SK-N-SH (cell line): ENCODE measurements around the gene FAM222A. TPM values are rescaled to one million over a fixed set of nuclear protein-coding genes. Genes with fewer than 3 reads are reported as not detected.

Source experiments
- CTCF ChIA-PET: fragments of 300-600, 350-600 bp; formaldehyde crosslinking; extraction: SDS; loops from one replicate; lab custom pipeline; 2021; lab: Yijun Ruan, JAX
- POLR2A ChIA-PET: fragments of 350-600 bp; sonication (Branson Sonifier 250); formaldehyde crosslinking; extraction: SDS; loops from one replicate; lab custom pipeline; 2020; ENCODE audit warnings: antibody characterized with exemption, inconsistent platforms; lab: Yijun Ruan, JAX
- DNase-seq: peaks from one replicate; pipeline ENCODE4 v3.0.0; 2012
- H2AFZ ChIP-seq: fragments of 200-600 bp; sonication (generic); 2 replicates; pipeline ENCODE4 v1.8.1; 2016; ENCODE audit warnings: antibody characterized with exemption, mild to moderate bottlenecking, low read depth
- H3F3A ChIP-seq: fragments of 200-600 bp; sonication (generic); replicated peaks from 2 replicates; pipeline ENCODE3; 2016; ENCODE audit warnings: antibody characterized with exemption, mild to moderate bottlenecking; ENCODE audit not compliant: insufficient read depth
- H3K27ac ChIP-seq, 2 experiments: fragments of 200-500 bp in 1 of 2; fragments of 200-600 bp in 1 of 2; sonication (Bioruptor generic) in 1 of 2; sonication (generic), shearing (Covaris generic) in 1 of 2; 2 replicates each; pipeline versions ENCODE4 v1.5.1 to v1.6.1; 2014 to 2016; ENCODE audit warnings: low read depth in 2 of 2, inconsistent platforms in 1 of 2, low read length in 1 of 2, mild to moderate bottlenecking in 1 of 2, mixed read lengths in 1 of 2
- H3K27me3 ChIP-seq: fragments of 200-600 bp; sonication (generic), shearing (Covaris generic); 2 replicates; pipeline ENCODE4 v1.6.1; 2016; ENCODE audit warnings: mixed run types; ENCODE audit not compliant: insufficient read depth
- H3K36me3 ChIP-seq, 2 experiments: fragments of 200-500 bp in 1 of 2; fragments of 200-600 bp in 1 of 2; sonication (Bioruptor generic) in 1 of 2; sonication (generic) in 1 of 2; replicated peaks in 1 of 2; 2 replicates each; pipeline versions ENCODE3 to v1.5.1; 2014 to 2016; ENCODE audit warnings: low read length in 1 of 2, mild to moderate bottlenecking in 1 of 2; ENCODE audit not compliant: insufficient read depth in 2 of 2, control insufficient read depth in 1 of 2
- H3K4me1 ChIP-seq, 2 experiments: fragments of 200-500 bp in 1 of 2; fragments of 200-600 bp in 1 of 2; sonication (Bioruptor generic) in 1 of 2; sonication (generic), shearing (Covaris generic) in 1 of 2; 2 replicates each; pipeline versions ENCODE4 v1.5.1 to v1.6.1; 2014 to 2016; ENCODE audit warnings: low read depth in 1 of 2, low read length in 1 of 2, mixed run types in 1 of 2; ENCODE audit not compliant: insufficient read depth in 2 of 2, control insufficient read depth in 1 of 2
- H3K4me2 ChIP-seq: fragments of 200-600 bp; sonication (generic), shearing (Covaris generic); 2 replicates; pipeline ENCODE4 v1.6.1; 2017; ENCODE audit warnings: mixed run types
- H3K4me3 ChIP-seq, 2 experiments: fragments of 200-500 bp in 1 of 2; fragments of 200-600 bp in 1 of 2; sonication (Bioruptor generic) in 1 of 2; sonication (generic), shearing (Covaris generic) in 1 of 2; 2 replicates each; pipeline versions ENCODE4 v1.5.1 to v1.8.1; 2014 to 2016; ENCODE audit warnings: low read depth in 2 of 2, inconsistent platforms in 1 of 2, low read length in 1 of 2, mild to moderate bottlenecking in 1 of 2, mixed read lengths in 1 of 2, moderate library complexity in 1 of 2
- H3K79me2 ChIP-seq: fragments of 200-600 bp; sonication (generic); 2 replicates; pipeline ENCODE4 v1.8.1; 2017; ENCODE audit warnings: mild to moderate bottlenecking; ENCODE audit not compliant: insufficient read depth
- H3K9ac ChIP-seq: fragments of 200-600 bp; sonication (generic); 2 replicates; pipeline ENCODE4 v1.6.1; 2017; ENCODE audit warnings: mixed run types
- H3K9me2 ChIP-seq: fragments of 200-600 bp; sonication (generic); 2 replicates; pipeline ENCODE4 v1.6.1; 2017; ENCODE audit warnings: mixed run types
- H3K9me3 ChIP-seq: fragments of 200-600 bp; sonication (generic); 2 replicates; pipeline ENCODE4 v1.6.1; 2017; ENCODE audit warnings: mixed run types, mild to moderate bottlenecking, moderate library complexity
- H4K20me1 ChIP-seq: fragments of 200-600 bp; sonication (generic); 2 replicates; pipeline ENCODE4 v1.6.1; 2017; ENCODE audit warnings: mild to moderate bottlenecking, mixed run types; ENCODE audit not compliant: insufficient read depth
- EP300 ChIP-seq, 2 experiments: IDR thresholded peaks; 2 replicates each; pipeline versions ENCODE4 v1.4.0 to v1.6.1; 2012; ENCODE audit warnings: borderline replicate concordance in 1 of 2, low read depth in 1 of 2, low read length in 1 of 2
- EZH2phosphoT487 ChIP-seq: fragments of 200-600 bp; sonication (generic); IDR thresholded peaks from 2 replicates; pipeline ENCODE4 v1.6.1; 2017; ENCODE audit warnings: low read depth, mixed run types, mild to moderate bottlenecking, antibody characterized with exemption, moderate library complexity, borderline replicate concordance
- FOXM1 ChIP-seq: IDR thresholded peaks from 2 replicates; pipeline ENCODE4 v1.4.0; 2012; ENCODE audit warnings: low read depth, mild to moderate bottlenecking
- GABPA ChIP-seq: IDR thresholded peaks from 2 replicates; pipeline ENCODE4 v1.4.0; 2012; ENCODE audit warnings: low read depth, mild to moderate bottlenecking
- GATA2 ChIP-seq: sonication (generic); formaldehyde crosslinking; IDR thresholded peaks from 2 replicates; pipeline ENCODE4 v1.5.0; 2020; ENCODE audit warnings: mild to moderate bottlenecking, missing genetic modification reagents
- MAX ChIP-seq: IDR thresholded peaks from 2 replicates; pipeline ENCODE4 v1.4.0; 2012; ENCODE audit warnings: low read depth
- MEF2A ChIP-seq: IDR thresholded peaks from 2 replicates; pipeline ENCODE4 v1.4.0; 2012; ENCODE audit warnings: low read depth, borderline replicate concordance
- MXI1 ChIP-seq: IDR thresholded peaks from 2 replicates; pipeline ENCODE4 v1.6.1; 2012; ENCODE audit warnings: mild to moderate bottlenecking, low read depth, low read length, improper control_type of control experiment
- NFIC ChIP-seq: IDR thresholded peaks from 2 replicates; pipeline ENCODE4 v1.4.0; 2012; ENCODE audit warnings: borderline replicate concordance
- NRF1 ChIP-seq: IDR thresholded peaks from 2 replicates; pipeline ENCODE4 v1.6.1; 2012; ENCODE audit warnings: low read depth, mild to moderate bottlenecking, low read length
- PBX3 ChIP-seq: IDR thresholded peaks from 2 replicates; pipeline ENCODE4; 2012
- RAD21 ChIP-seq: IDR thresholded peaks from 2 replicates; pipeline ENCODE4 v1.6.1; 2012; ENCODE audit warnings: mild to moderate bottlenecking, low read length
- REST ChIP-seq: IDR thresholded peaks from 2 replicates; pipeline ENCODE4 v1.6.1; 2012; ENCODE audit warnings: mild to moderate bottlenecking, low read depth, low read length, moderate library complexity
- RXRA ChIP-seq: IDR thresholded peaks from 2 replicates; pipeline ENCODE4 v1.4.0; 2012; ENCODE audit warnings: low read depth, mild to moderate bottlenecking, borderline replicate concordance
- SMC3 ChIP-seq: IDR thresholded peaks from 2 replicates; pipeline ENCODE4 v1.6.1; 2012; ENCODE audit warnings: low read depth, low read length, improper control_type of control experiment
- TAF1 ChIP-seq: IDR thresholded peaks from 2 replicates; pipeline ENCODE4 v1.6.1; 2012; ENCODE audit warnings: low read depth, mild to moderate bottlenecking, low read length, moderate library complexity, borderline replicate concordance
- TCF12 ChIP-seq: IDR thresholded peaks from 2 replicates; pipeline ENCODE4 v1.4.0; 2012
- USF2 ChIP-seq: fragments of 150-350 bp; IDR thresholded peaks from 2 replicates; pipeline ENCODE4 v1.6.1; 2017; ENCODE audit warnings: antibody characterized with exemption, low read length, low read depth, borderline replicate concordance
- YY1 ChIP-seq: IDR thresholded peaks from 2 replicates; pipeline ENCODE4 v1.4.0; 2012; ENCODE audit warnings: low read depth, mild to moderate bottlenecking
- WGBS: methylation state at CpG from one replicate; pipeline ENCODE4 v1.1.6; 2017; ENCODE audit warnings: low lambda C conversion rate; 5-methylcytosine and 5-hydroxymethylcytosine counted together
- polyA plus RNA-seq, 3 experiments: library from polyadenylated mRNA; depleted of rRNA; stranded (reverse); fragments of >200 nt; gene quantifications; 2 replicates each; pipeline ENCODE4 v1.2.3, GENCODE V29; 2012

The FAM222A gene
- polyA plus RNA-seq, 1 of the 3 experiments (the other 2 are of a cell fraction) = 1.6 TPM

GRCh38 chr12:109816870-109817269, 103.2 kb downstream of the FAM222A start:
- H3K9me3 ChIP-seq = no peaks in the 10 kb centered on the region
- WGBS = 76% methylated on average over 6 of the region's 7 CpGs
- H3K79me2 ChIP-seq = no peaks in the 10 kb centered on the region

GRCh38 chr12:109817627-109818231, 104.1 kb downstream of the FAM222A start:
- no peaks in the 10 kb centered on the region for H3K27me3 ChIP-seq
- no peak overlapping the region for H3K4me2 ChIP-seq
- no peaks in the 10 kb centered on the region; a peak in 1 of 4 replicates for H3K4me1 ChIP-seq
- CTCF ChIA-PET = interaction anchor here (4.5 kb wide), 1 partner anchor 12 kb away, joined by 23 read pairs; no protein-coding TSS in a partner anchor
- no peaks in the 10 kb centered on the region for H3F3A ChIP-seq
- POLR2A ChIA-PET = no interaction called here
- H2AFZ ChIP-seq = no peak overlapping the region
- H3K9ac ChIP-seq = no peak overlapping the region
- H3K4me3 ChIP-seq = no peak overlapping the region
- H3K36me3 ChIP-seq = peaks cover 0 to 8% of the 10 kb centered on the region in 2 experiments
- no peaks in the 10 kb centered on the region for H3K9me2 ChIP-seq
- H3K79me2 ChIP-seq = no peaks in the 10 kb centered on the region
- no peaks in the 10 kb centered on the region for H3K9me3 ChIP-seq
- 85% methylated on average over 8 of the region's 8 CpGs for WGBS
- no peak for DNase-seq
- no peaks in the 10 kb centered on the region for H4K20me1 ChIP-seq
- H3K27ac ChIP-seq = no peak overlapping the region
- no peak for TF ChIP-seq FOXM1
- TF ChIP-seq MAX = no peak
- TF ChIP-seq YY1 = no peak
- no peak for TF ChIP-seq MEF2A
- no peak for TF ChIP-seq PBX3
- TF ChIP-seq NFIC = no peak
- TF ChIP-seq NRF1 = no peak
- no peak for TF ChIP-seq TAF1
- no peak for TF ChIP-seq MXI1
- no peak for TF ChIP-seq RAD21
- no peak for TF ChIP-seq TCF12
- no peak for TF ChIP-seq USF2
- no peak for TF ChIP-seq REST
- no peak for TF ChIP-seq GATA2 (CRISPR knock-in tag)
- TF ChIP-seq SMC3 = no peak
- TF ChIP-seq GABPA = no peak

More at GRCh38 chr12:109816870-109817269, 103.2 kb downstream of the FAM222A start:
- Histone ChIP-seq H3K27ac (no peak overlapping the region), H3K9me2 (no peaks in the 10 kb centered on the region), H3K4me2 (no peak overlapping the region), H3K4me3 (no peak overlapping the region), H4K20me1 (no peaks in the 10 kb centered on the region), H3K9ac (no peak overlapping the region), H3F3A (no peaks in the 10 kb centered on the region), H3K36me3 (peaks cover 0 to 8% of the 10 kb centered on the region in 2 experiments), H2AFZ (no peak overlapping the region), H3K27me3 (no peaks in the 10 kb centered on the region), H3K4me1 (no peaks in the 10 kb centered on the region)
- no peak for TF ChIP-seq GABPA
- no peak for TF ChIP-seq RXRA
- TF ChIP-seq USF2 = no peak
- TF ChIP-seq EP300 (IDR thresholded peaks at IDR 0.05; ENCODE audit: borderline replicate concordance in 1 of 2, low read depth in 1 of 2, low read length in 1 of 2) = no peak
- no peak for TF ChIP-seq EZH2phosphoT487
- CTCF ChIA-PET = interaction anchor here (0.8 to 4.5 kb wide), 5 partner anchors 11 to 29 kb away, joined by 3 to 23 read pairs (median 4); no protein-coding TSS in a partner anchor
- DNase-seq = no peak
- POLR2A ChIA-PET = no interaction called here
